Measurements from ENCODE around the gene EDEM2.
"Not testable (repeated sequence)": the region's sequence is repeated elsewhere in the genome, so short reads cannot be mapped to it uniquely, and the experiment has no call there.

EDEM2 gene

GRCh38 chr20:35129647-35130069 lies 17.5 kb downstream of the EDEM2 start:
- DNase-seq (ENCODE audit: low read depth in 2 of 3, low spot score in 2 of 3): no peak

GRCh38 chr20:35125753-35126152 lies 21.4 kb downstream of the EDEM2 start:
- no peak for DNase-seq (ENCODE audit: low read depth in 2 of 3, low spot score in 2 of 3)

- DNase-seq (ENCODE audit: low read depth in 2 of 3, low spot score in 2 of 3): no peak
These were observed 24.3 kb downstream of the EDEM2 start for GRCh38 chr20:35122756-35123405.

GRCh38 chr20:35121186-35121585 lies 25.9 kb downstream of the EDEM2 start:
- no peak for DNase-seq (ENCODE audit: low read depth in 2 of 3, low spot score in 2 of 3)

GRCh38 chr20:35120012-35120701 lies 27.0 kb downstream of the EDEM2 start:
- DNase-seq (ENCODE audit: low read depth in 2 of 3, low spot score in 2 of 3): no peak

GRCh38 chr20:35117629-35118028 lies 29.5 kb downstream of the EDEM2 start:
- no peak for DNase-seq (ENCODE audit: low read depth in 2 of 3, low spot score in 2 of 3)

GRCh38 chr20:35117196-35117595 lies 29.9 kb downstream of the EDEM2 start:
- no peak for DNase-seq (ENCODE audit: low read depth in 2 of 3, low spot score in 2 of 3)

- DNase-seq (ENCODE audit: low read depth in 2 of 3, low spot score in 2 of 3): no peak
These were observed 30.9 kb downstream of the EDEM2 start for GRCh38 chr20:35116258-35116657.

GRCh38 chr20:35115606-35116005 lies 31.5 kb downstream of the EDEM2 start:
- no peak for DNase-seq (ENCODE audit: low read depth in 2 of 3, low spot score in 2 of 3)

- not testable (repeated sequence) for DNase-seq (ENCODE audit: low read depth in 2 of 3, low spot score in 2 of 3)
These were observed 34.9 kb downstream of the EDEM2 start for GRCh38 chr20:35112276-35112675.

GRCh38 chr20:35111141-35111888 lies 35.8 kb downstream of the EDEM2 start:
- no peak for DNase-seq (ENCODE audit: low read depth in 2 of 3, low spot score in 2 of 3)

- DNase-seq (ENCODE audit: low read depth in 2 of 3, low spot score in 2 of 3): no peak
These were observed 38.2 kb downstream of the EDEM2 start for GRCh38 chr20:35108921-35109320.

- no peak for DNase-seq (ENCODE audit: low read depth in 2 of 3, low spot score in 2 of 3)
These were observed 40.2 kb downstream of the EDEM2 start for GRCh38 chr20:35106827-35107380.

GRCh38 chr20:35104685-35105295 lies 42.3 kb downstream of the EDEM2 start:
- no peak for DNase-seq (ENCODE audit: low read depth in 2 of 3, low spot score in 2 of 3)

- no peak for DNase-seq (ENCODE audit: low read depth in 2 of 3, low spot score in 2 of 3)
These were observed 45.5 kb downstream of the EDEM2 start for GRCh38 chr20:35101620-35102019.

- no peak for DNase-seq (ENCODE audit: low read depth in 2 of 3, low spot score in 2 of 3)
These were observed 53.8 kb downstream of the EDEM2 start for GRCh38 chr20:35093267-35093884.

GRCh38 chr20:35092524-35093266 lies 54.4 kb downstream of the EDEM2 start, which contains the start of gene TRPC4AP:
Gene TRPC4AP (minus strand): TSS chr20:35092807. CDS start chr20:35092781, 26 bp downstream.
- DNase-seq (ENCODE audit: low read depth in 2 of 3, low spot score in 2 of 3): peak; percentile 72 to 81 (median 80)

- DNase-seq (ENCODE audit: low read depth in 2 of 3, low spot score in 2 of 3): no peak
These were observed 55.2 kb downstream of the EDEM2 start for GRCh38 chr20:35091816-35092523.
